Ovary (tissue), 9 donors: ENCODE results near the gene ENOX1. TPM values are rescaled to one million over a fixed set of nuclear protein-coding genes. Genes with fewer than 3 reads are reported as not detected.

Source experiments
- DNase-seq, 5 donors: peaks; one replicate each; pipeline ENCODE4 v3.0.0-alpha.2; 2019 to 2020
- H3K27ac ChIP-seq, 2 donors: fragments of 200-600 bp; one replicate each; pipeline versions ENCODE4 v1.5.1 to v1.8.0; 2019 to 2022
- H3K27me3 ChIP-seq: fragments of 200-600 bp; one replicate; pipeline ENCODE4 v1.8.0; 2022
- H3K36me3 ChIP-seq: fragments of 200-600 bp; sonication (generic); one replicate; pipeline ENCODE4 v1.5.1; 2019
- H3K4me1 ChIP-seq: one replicate; pipeline ENCODE4 v1.8.1; 2013; ENCODE audit warnings: mild to moderate bottlenecking, moderate library complexity; ENCODE audit not compliant: insufficient read depth
- H3K4me3 ChIP-seq: fragments of 200-600 bp; sonication (generic); one replicate; pipeline ENCODE4 v1.5.1; 2017
- H3K9me3 ChIP-seq, 2 donors: fragments of 200-600 bp in 1 of 2; sonication (generic) in 1 of 2; one replicate each; pipeline versions ENCODE4 v1.5.1 to v1.8.1; 2013 to 2019; ENCODE audit warnings: mild to moderate bottlenecking in 1 of 2, moderate library complexity in 1 of 2
- EP300 ChIP-seq: sonication (generic); formaldehyde crosslinking; IDR thresholded peaks from one replicate; pipeline ENCODE4 v1.6.1; 2017; ENCODE audit warnings: antibody characterized with exemption
- POLR2A ChIP-seq: fragments of 450-650 bp; IDR thresholded peaks from one replicate; pipeline ENCODE4 v1.6.1; 2017; ENCODE audit warnings: antibody characterized with exemption, mild to moderate bottlenecking, moderate library complexity
- whole genome bisulfite sequencing, 3 donors: extraction: QIAGEN DNeasy Blood & Tissue Kit in 1 of 3; methylation state at CpG; one replicate each; pipeline versions ENCODE4 v1.1.5 to v1.1.7; 2013 to 2017; 5-methylcytosine and 5-hydroxymethylcytosine counted together
- intact Hi-C, 4 donors: fragments of 100-400 bp; cut with DNase I; formaldehyde crosslinking; loops; one replicate each; pipeline versions ENCODE4 v1.11.0 to v1.15.1; 2022 to 2023
- polyA plus RNA-seq, 2 donors: library from polyadenylated mRNA; stranded (reverse); fragments of 200-250 nt in 1 of 2; fragments of 350-450 nt in 1 of 2; fragmentation: Illumina TruSeq in 1 of 2; extraction: RNeasy Lipid Tissue Mini Kit (QIAGEN cat#74804) in 1 of 2; gene quantifications; one replicate each; pipeline ENCODE4 v1.2.3, GENCODE V29; 2013 to 2014
- total RNA-seq, 7 donors: library from RNA; depleted of rRNA in 2 of 7; stranded (reverse); fragments of >200 nt in 2 of 7; fragmentation: NEBNext Ultra II Directional in 3 of 7; extraction: Animal tissue kit (Norgen Biotek cat#: 25700) in 3 of 7; gene quantifications; one replicate each; pipeline versions ENCODE4 v1.1.0 to v1.2.4, GENCODE V29; 2016 to 2023
- TF ChIP-seq, protein P1 (sequence below), 3 donors: fragments of 450-650 bp in 2 of 3; fragments of 200-600 bp in 1 of 3; IDR thresholded peaks; one replicate each; pipeline versions ENCODE4 v1.5.1 to v1.8.0; 2016 to 2022; ENCODE audit warnings: antibody characterized with exemption in 3 of 3, mild to moderate bottlenecking in 1 of 3
- donor health status: DM: no; HTN: no; CAD: no; lungs with moderate emphysema.
- donor health status: DM: no; HTN: no; CAD: no.
- donor health status: Bipolar disorder and iron deficiency.
- donor health status: DM: yes; HTN: yes; CAD: no.
- donor health status: DM: no; HTN: no; CAD: no.
- donor health status: DM: yes; HTN: yes; CAD: no.

Gene ENOX1
- total and polyA plus RNA-seq, 9 donors, result 3.6 to 17.5 (median 7.8) TPM

DNA sequence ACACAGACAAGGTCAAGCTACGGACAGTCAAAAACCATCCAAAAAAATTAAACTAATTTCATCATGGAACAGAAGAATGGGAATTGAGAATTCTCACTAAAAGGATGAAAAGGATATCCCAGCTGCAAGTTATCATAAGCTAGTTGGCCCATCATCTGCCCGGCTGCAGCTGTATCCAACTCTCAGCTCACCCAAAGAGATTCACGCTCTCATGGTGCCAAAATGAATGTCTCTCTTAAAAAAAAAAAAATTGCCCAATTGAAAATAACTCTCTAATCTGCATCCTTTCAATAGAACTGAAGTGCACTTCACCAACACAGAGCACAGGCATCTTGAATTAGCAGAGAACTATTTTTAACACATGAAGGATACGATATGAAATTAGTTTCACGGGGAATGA, 20.0 kb downstream of the ENOX1 start:
- Histone ChIP-seq H3K27me3 (no peaks in the 10 kb centered on the region), H3K4me3 (no peak overlapping the region), H3K9me3 (no peaks in the 10 kb centered on the region), H3K36me3 (no peaks in the 10 kb centered on the region), H3K4me1 (peaks cover 4% of the 10 kb centered on the region), H3K27ac (no peak overlapping the region)
- DNase-seq, result peak in 3 of 5 donors; percentile 24 to 32 (median 32)
- TF ChIP-seq EP300 (no peak), POLR2A (no peak)
- TF ChIP-seq, protein P1, sequence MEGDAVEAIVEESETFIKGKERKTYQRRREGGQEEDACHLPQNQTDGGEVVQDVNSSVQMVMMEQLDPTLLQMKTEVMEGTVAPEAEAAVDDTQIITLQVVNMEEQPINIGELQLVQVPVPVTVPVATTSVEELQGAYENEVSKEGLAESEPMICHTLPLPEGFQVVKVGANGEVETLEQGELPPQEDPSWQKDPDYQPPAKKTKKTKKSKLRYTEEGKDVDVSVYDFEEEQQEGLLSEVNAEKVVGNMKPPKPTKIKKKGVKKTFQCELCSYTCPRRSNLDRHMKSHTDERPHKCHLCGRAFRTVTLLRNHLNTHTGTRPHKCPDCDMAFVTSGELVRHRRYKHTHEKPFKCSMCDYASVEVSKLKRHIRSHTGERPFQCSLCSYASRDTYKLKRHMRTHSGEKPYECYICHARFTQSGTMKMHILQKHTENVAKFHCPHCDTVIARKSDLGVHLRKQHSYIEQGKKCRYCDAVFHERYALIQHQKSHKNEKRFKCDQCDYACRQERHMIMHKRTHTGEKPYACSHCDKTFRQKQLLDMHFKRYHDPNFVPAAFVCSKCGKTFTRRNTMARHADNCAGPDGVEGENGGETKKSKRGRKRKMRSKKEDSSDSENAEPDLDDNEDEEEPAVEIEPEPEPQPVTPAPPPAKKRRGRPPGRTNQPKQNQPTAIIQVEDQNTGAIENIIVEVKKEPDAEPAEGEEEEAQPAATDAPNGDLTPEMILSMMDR (IDR thresholded peaks at IDR 0.05), result no peak
- WGBS, 3 donors, result 8 to 14% (median 9%) methylated on average over 5 of the region's 5 CpGs
- intact Hi-C loops, result no loop called here

DNA sequence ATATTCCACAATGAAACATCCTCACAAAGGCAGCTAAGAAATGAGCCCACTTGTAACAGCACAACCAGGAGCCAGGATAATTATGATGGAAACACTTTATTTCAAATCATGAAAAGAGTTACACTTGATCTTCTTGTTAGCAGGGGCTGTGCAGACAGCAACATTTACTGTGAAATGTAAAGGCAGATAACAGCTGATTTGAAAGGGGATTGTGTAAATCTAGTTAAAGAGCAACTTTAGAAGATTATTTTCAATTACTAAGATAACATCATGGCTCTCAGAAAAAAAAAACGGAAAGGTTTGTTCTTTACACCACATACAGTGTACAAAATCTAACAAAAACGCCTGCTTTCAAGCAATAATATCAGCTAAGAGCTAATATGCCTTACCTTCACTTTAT, 22.4 kb downstream of the ENOX1 start:
- intact Hi-C loops, result no loop called here
- no peaks in the 10 kb centered on the region for H3K36me3 ChIP-seq
- no peak for DNase-seq
- WGBS, 3 donors, result 61 to 88% (median 62%) methylated on average over 2 of the region's 2 CpGs
- no peaks in the 10 kb centered on the region for H3K27me3 ChIP-seq
- H3K9me3 ChIP-seq, result no peaks in the 10 kb centered on the region
- TF ChIP-seq, protein P1 (IDR thresholded peaks at IDR 0.05), result no peak
- TF ChIP-seq EP300, result no peak
- TF ChIP-seq POLR2A, result no peak
- H3K27ac ChIP-seq, result no peak overlapping the region
- peaks cover 4% of the 10 kb centered on the region for H3K4me1 ChIP-seq
- H3K4me3 ChIP-seq, result no peak overlapping the region

DNA sequence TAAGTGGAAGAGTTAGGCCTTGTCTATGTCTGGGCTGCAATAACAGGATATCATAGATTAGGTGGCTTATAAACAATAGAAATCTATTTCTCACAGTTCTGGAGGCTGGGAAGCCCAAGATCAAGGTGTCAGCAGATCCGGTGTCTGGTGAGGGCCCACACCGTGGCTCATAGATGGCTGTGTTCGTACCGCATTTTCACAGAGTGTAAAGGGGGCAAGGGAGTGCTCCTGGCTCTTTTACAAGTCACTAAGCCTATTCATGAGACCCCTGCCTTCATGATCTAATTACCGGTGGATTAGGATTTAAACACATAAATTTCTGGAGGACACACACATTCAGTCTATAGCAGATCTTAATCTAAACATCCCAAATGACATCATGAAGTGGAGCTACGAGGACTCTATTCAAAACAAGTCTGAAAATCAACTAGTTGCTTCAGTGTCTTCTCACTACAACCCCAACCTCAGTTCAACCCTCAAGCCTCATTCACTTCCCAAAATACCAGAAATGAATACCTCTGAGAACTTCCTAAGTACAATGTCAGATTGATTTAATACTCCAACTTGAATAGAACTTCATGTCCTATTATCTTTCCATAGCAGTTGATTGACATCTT, 23.5 kb downstream of the ENOX1 start:
- Histone ChIP-seq H3K36me3 (no peaks in the 10 kb centered on the region), H3K27ac (no peak overlapping the region), H3K27me3 (no peaks in the 10 kb centered on the region), H3K9me3 (no peaks in the 10 kb centered on the region), H3K4me3 (no peak overlapping the region), H3K4me1 (peaks cover 4% of the 10 kb centered on the region)
- intact Hi-C loops, result no loop called here
- WGBS, 3 donors, result 96 to 97% (median 97%) methylated on average over 6 of the region's 6 CpGs
- TF ChIP-seq, protein P1 (IDR thresholded peaks at IDR 0.05), result no peak
- TF ChIP-seq EP300 (no peak), POLR2A (no peak)
- DNase-seq, result no peak

DNA sequence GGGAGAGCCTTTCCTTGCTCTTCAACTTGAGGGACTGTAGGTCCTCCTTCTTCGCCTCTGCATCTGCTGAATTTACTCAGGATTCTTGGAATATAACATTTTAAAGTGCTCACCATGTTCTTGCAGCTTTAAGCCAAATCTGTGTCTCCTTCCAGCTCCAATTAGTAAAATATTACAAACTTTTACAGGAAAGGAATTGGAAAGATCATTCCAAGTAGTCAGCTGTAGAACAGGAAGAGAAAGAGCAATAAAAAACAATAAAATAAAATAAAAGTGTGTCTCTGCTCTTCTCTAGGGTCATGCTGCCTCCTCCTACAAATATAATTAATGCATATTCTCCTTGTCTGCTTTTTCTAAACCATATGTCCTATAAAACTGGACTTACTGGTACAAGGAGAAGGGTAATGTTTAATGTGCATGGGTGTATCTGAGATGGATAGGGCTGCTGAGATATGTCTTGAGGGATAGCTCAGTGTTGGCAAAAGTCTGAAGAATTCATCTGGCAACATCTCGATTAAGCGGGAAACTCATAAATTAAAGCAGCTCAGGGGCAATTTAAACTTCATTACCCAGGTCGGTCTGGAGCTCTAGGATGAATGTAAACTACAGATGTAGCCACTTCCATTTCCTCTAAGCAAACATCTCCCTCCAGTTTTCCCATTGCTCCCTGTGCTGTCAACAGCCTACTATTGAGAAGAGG, 25.0 kb downstream of the ENOX1 start:
- no peaks in the 10 kb centered on the region for H3K9me3 ChIP-seq
- TF ChIP-seq EP300 (no peak), POLR2A (no peak)
- TF ChIP-seq, protein P1 (IDR thresholded peaks at IDR 0.05), result no peak
- intact Hi-C loops, result no loop called here
- H3K4me1 ChIP-seq, result no peaks in the 10 kb centered on the region
- 28 to 35% (median 29%) methylated on average over 4 of the region's 4 CpGs for WGBS, 3 donors
- no peak overlapping the region for H3K4me3 ChIP-seq
- H3K27me3 ChIP-seq, result no peaks in the 10 kb centered on the region
- DNase-seq, result no peak
- H3K36me3 ChIP-seq, result no peaks in the 10 kb centered on the region
- no peak overlapping the region for H3K27ac ChIP-seq
